Activated T-cell treated with anti-CD3 and anti-CD28 coated beads for 1 hour (primary cell): ENCODE measurements around the gene LSP1.

ENCODE experiments used
- DNase-seq: peaks from one replicate; pipeline ENCODE4 v3.0.0-alpha.2; 2020; ENCODE audit warnings: low read depth

Gene LSP1

GRCh38 chr11:1825039-1825740, 27.7 kb upstream of the LSP1 start:
- DNase-seq, result no peak

GRCh38 chr11:1825785-1826451, 27.0 kb upstream of the LSP1 start:
- DNase-seq, result no peak

GRCh38 chr11:1826552-1827094, 26.3 kb upstream of the LSP1 start:
- no peak for DNase-seq

- no peak for DNase-seq
Observed at GRCh38 chr11:1827095-1827813, 25.6 kb upstream of the LSP1 start.

GRCh38 chr11:1827931-1828330, 25.0 kb upstream of the LSP1 start:
- no peak for DNase-seq

DNA sequence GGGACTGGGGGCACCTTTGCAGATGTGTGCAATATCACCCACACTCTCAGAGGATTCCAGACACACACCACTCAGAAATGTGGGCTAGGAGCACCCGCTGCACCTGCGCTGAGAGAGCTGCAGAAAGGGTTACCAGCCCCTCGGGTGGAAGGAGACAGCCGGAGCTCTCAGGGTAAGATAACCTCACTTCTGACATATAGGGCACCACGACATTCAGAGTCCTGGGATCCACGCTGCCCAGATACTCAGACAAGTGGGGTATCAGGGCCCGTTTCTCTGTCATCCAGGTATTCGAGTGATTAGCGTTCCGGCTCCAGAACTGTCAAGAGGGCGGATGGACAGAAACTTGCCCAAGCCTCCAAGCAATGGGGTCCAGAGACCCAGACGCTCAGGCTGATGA, 24.3 kb upstream of the LSP1 start:
- no peak for DNase-seq

- DNase-seq, result no peak
Observed at GRCh38 chr11:1829039-1829820, 23.7 kb upstream of the LSP1 start.

DNA sequence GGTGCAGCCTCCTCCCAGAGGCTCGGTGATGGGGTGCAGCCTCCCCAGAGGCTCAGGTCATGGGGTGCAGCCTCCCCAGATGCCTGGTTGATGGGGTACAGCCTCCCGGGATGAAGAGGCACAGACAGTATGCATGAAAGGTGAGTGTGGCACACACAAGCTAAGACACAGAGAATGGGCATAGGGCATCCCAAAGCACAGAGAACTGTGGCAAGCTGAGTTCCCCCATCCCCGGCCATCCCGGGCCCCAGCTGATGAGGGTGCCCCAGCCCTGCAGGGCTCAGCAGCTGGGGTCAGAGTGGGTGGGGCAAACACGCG, 22.9 kb upstream of the LSP1 start:
- no peak for DNase-seq

DNA sequence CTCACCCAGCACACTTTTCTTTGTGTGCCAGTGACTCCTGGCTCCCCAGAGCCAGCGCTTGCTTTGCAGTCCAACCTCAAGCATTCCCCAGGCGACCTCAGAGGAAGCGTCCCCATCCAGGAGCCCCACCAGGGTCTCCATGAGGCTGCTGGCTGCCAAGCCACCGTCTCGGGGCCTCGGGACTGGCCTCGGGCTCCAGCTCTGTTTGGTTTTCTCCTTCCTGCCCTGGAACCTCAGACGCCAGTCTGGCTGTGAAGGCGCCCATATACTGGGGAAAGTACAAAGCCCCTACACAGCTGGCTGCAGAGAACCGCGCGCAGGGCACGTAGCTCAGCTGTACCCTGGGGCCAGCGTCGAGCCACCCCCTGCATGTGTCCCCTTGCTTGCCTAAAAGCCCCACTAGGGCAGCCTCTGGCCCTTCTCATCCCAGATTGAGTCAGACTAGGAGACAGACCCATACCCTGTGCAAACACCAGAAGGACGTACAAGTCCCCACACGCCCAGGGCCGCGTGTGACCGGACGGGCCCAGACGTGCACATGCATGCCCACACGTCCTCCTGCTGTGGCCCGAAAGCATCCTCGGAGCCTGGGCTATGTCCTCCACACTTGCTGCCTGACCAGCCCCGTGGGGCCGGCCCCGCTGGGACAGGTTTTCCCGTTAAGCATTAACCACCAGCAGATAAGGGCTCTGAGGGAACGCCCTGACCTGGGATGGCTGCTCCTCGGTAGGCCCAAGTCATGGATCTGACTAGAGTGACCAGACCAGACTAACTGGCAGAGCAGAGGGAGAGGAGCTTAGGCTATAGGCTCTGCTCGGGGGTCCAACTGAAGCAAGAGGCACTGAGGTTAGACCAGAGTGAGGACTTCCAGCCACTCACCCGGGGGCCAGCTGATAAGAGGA, 22.3 kb upstream of the LSP1 start:
- DNase-seq, result no peak

DNA sequence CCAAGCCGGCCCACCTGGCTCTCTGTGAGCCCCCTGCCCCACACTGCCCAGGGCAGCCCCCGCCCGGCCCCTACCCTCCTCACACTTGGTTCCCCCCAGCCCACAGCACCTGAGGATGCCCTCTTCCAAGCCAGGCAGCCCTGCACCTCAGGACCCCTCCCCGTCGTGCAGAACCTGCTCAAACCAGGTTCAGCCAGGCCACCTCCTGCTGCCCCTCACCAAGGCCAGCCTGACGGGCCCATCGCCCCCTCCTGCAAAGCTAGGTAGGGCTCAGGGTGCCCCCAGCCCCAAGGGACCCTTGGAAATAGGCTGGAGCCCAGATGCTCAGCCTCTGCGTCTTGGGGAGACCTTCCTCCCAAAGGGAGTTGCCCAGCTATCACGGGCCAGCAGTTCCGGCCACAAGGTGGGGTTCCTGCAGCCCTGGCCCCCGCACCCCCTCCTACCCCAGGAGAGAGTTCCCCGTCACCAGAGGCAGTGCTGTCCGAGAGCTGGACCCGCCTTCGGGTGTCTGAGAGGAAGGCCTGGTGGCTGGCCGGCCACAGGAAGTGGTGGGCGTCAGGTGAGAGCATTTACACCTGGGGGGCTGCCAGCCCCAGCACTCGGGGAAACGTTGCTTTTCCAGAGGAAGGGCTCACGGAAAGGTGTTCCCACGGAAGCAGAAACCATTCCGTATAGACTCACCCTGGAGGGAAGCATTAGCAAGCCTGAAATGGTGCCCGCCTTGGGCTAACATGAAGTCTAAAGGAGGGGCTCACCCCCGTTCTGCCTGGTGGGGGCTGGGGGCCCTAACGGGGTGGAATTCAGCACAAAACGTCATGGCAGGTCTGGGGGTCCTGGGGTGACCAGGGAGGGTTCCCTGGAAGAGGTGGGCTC, 21.3 kb upstream of the LSP1 start:
- DNase-seq, result no peak

- DNase-seq, result peak; percentile 64
Observed at GRCh38 chr11:1832211-1832919, 20.5 kb upstream of the LSP1 start.

DNA sequence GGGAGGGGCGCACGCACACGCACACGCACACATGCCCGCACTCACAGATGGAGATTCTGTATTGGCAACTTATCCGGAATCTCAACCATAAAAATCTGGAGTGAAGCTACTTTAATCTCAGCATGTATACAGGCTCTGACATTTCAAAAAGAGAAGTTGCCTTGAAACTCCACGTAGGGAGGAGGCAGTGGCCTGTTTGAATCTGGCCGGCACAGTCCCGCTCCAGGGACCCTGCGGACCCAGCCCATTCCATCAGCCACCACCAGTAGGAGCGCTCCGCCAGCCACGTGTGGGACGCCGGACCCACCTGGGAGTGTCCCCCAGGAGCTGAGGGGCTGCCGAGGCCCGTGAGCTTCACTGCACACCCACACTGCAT, 20.0 kb upstream of the LSP1 start:
- DNase-seq, result no peak

DNA sequence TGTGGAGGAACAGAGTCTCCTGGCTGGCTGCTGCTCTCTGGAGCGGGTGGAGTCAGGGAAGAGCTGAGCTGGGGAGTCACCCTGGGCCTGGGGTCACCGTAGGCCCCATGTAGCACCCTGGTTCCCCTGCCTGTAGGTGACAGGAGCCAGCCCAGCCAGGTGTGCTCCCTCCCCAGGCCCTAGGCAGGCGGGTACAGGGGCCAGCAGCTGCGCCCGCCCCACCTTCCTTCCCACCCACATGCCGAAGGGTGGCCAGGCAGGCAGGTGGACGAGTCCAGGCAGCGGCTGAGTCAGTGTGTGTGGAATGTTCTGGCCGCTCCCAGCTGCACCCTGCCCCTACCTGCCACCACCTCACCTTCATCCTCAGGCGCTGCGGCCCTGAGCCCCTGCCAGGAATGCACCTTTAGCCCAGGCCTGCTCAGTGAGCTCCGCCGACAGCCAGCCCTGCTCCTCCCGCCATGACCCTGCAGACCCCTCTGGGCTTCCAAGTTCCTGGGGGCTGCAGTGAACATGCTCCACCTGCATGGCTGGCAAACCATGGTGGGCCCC, 18.7 kb upstream of the LSP1 start:
- no peak for DNase-seq

DNA sequence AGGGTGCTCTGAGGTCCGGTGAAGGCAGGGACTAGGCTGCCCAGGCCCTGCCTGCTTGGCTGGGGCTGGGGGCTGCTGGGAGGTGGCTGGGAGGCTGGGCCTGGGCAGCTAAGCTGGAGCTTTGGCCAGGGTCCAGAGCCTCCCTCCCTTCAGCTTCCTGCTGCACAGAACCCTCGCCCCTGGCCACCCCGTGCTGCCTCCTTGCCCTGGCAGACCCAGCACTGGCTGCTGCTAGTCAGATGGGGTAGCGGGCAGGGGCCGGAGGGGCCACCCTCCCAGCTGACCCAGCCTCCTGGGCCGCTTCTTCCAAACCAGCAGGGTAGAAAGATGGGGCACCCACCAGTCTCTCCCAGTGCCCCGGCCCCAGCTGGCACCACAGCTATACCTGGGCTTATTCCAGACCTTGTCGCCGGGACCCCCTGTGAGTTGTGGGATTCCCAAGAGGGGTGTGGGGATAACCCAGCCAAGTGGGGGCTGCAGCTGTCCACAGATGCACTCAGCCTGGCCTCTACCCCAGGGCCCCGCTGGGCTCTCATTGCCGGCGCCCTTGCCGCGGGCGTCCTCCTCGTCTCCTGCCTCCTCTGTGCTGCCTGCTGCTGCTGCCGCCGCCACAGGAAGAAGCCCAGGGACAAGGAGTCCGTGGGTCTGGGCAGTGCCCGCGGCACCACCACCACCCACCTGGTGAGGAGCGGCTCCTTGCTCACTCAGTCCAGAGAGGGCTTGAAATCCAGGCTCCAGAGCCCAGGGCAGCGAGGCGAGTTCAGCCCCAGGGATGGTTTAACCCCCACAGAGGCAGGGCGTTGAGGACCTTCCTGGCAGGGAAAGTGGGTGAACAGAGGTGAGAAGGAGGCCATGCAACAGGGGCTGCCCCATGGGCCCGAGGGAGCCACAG, 17.9 kb upstream of the LSP1 start, which contains the start of gene SYT8:
SYT8 (plus strand) TSS at position 212 of the 892 bp plus-strand sequence; CDS start at position 328, 116 bp downstream.
- no peak for DNase-seq

DNA sequence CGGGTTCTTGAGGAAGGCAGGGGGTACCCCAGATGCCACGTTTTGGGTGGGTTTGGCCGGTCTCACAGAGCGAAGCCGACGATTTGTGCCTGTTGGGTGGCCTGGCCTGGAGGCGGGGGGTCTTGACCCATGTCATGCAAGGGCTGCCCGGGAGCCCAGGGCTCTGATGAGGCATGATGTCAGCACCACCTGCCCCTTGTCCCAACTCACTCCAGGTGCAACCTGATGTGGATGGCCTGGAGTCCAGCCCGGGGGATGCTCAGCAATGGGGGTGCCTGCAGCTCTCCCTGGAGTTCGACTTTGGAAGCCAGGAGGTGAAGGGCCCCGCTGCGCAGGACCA, 17.2 kb upstream of the LSP1 start:
- no peak for DNase-seq

DNA sequence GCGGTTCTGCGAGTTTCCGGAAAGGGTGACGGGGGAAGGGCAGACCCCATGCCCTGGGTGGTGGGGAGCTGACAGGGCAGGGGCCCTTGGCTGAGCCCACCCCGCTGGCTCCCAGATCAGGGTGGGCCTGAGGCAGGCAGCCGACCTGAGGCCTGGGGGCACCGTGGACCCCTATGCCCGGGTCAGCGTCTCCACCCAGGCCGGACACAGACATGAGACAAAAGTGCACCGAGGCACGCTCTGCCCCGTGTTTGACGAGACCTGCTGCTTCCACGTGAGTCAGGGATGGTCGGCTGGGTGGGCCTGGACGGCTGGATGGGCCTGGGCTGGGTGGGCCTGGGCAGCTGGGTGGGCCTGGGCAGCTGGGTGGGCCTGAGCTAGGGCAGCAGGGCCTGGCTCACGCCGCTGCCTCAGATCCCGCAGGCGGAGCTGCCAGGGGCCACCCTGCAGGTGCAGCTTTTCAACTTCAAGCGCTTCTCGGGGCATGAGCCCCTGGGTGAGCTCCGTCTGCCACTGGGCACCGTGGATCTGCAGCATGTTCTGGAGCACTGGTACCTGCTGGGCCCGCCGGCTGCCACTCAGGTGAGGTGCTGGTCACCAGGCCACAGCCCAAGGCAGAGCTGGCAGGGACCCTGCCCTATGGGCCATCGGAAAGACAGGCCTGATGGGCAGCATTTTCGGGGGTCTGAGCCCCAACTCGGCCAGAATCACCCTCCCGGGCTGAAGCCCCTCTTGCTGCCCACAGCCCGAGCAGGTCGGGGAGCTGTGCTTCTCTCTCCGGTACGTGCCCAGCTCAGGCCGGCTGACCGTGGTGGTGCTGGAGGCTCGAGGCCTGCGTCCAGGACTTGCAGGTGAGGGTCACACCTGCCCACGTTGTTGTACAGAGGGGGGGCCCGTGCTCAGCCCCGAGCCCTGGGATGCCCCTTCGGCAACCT, 16.6 kb upstream of the LSP1 start:
- no peak for DNase-seq
